ENCODE data around the gene RNU4-1.
"Not testable (repeated sequence)": the region's sequence is repeated elsewhere in the genome, so short reads cannot be mapped to it uniquely, and the experiment has no call there.

RNU4-1 gene

DNA sequence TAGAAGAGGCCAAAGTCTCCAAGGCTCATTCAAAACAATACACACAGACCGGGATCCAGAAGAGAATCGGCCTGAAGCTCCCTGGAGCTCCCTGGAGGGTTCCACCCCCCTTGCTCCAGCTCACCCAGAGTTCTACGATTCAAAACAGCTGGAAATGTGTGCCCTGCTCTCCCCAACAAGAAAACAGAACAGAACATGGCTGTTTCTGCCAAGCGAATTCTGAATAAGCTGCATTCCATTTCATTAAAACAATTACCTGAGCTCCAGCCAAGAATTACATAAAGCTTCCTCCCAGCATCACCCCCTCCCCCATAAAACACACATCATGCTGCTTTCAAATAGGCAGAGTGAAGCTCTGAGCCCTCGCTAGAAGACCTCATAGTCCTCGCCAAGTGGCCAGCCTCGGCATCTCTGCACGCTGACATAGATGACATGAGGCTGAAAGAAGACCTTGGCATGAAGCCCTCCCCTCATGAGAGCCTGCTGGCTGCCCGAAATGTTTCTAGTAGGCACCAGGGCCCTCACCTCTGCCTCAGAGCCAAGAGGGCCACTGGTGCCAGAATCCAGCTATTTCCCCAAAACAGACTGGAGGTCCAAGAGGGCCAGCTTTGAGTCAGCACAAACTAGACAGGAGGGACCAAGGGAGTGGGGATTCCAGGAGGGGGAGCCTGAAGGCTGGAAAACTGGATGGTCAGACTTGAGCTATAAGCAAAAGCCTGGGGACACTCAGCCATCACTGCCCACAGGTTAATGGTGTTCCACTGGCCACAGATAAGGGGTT lies 35.8 kb downstream of the RNU4-1 start:
- no peak for DNase-seq

DNA sequence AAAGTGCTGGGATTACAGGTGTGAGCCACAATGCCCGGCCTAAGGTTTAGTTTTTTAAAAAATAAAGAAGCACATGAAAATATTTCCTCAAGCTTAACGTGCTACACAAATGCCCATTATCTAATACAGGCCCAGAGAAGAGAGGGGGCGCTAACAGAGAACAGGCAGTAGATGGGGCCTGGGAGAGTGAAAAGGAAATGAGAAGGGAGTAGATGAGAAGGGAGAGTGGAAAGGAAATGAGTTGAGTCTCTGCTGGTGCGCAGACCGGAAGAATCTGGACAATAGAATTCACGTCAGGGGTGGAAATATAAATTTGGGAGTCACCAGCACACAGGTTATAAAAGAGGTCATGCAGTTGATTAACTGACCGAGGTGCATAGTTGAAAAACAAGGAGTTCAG lies 38.2 kb downstream of the RNU4-1 start:
- no peak for DNase-seq

DNA sequence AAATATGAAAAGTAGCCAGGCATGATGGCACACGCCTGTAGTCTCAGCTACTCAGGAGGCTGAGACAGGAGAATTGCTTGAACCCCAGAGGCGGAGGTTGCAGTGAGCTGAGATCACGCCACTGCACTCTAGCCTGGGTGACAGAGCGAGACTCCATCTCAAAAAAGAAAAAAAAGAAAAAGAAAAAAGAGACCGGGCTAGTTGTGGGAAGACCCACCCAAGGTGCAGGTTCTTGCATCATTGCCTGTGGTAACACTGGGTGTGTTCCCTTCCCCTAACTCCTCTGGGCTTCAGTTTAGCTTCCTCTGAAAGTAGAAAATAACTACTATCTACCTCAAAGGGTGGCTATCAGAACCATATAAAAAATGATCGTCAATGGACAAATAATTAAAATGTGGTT lies 39.7 kb downstream of the RNU4-1 start:
- DNase-seq: peak; percentile 51

DNA sequence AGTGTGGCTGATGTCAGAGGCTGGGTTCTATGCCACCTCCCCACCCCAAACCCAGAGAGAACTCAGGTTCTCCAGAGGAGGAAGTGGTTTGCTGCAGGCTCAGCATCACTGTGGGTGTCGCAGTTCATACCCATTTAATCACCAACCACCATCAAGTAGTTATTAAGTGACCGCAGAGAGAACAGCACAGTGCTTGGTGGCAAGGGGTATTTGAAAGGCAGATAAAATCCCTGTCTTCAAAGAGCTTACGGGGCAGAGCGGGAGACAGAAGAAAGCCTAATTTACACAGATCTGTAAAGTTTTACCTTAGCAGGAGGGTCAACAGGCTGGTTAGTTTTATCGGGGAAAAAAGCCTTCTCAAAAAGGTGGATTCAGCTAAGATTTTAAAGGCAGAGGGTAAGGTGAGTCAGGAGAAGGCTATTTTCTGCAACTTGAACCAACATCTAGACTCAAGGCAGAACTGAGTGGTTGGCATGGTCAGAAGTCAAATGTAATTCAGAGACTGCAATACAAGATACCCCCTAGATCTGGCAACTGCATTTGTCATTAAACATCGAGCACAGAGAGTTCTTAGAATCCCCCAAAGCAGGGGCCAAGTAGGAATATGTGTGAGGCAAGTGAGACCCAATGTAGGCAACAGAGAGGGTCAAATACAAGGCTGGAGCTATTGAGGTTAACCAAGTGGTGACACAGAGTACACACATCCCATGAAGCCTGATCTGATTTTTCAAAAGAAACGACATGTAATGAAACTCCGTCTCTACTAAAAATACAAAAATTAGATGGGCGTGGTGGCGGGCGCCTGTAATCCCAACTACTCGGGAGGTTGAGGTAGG lies 40.7 kb downstream of the RNU4-1 start:
- DNase-seq: peak; percentile 69

DNA sequence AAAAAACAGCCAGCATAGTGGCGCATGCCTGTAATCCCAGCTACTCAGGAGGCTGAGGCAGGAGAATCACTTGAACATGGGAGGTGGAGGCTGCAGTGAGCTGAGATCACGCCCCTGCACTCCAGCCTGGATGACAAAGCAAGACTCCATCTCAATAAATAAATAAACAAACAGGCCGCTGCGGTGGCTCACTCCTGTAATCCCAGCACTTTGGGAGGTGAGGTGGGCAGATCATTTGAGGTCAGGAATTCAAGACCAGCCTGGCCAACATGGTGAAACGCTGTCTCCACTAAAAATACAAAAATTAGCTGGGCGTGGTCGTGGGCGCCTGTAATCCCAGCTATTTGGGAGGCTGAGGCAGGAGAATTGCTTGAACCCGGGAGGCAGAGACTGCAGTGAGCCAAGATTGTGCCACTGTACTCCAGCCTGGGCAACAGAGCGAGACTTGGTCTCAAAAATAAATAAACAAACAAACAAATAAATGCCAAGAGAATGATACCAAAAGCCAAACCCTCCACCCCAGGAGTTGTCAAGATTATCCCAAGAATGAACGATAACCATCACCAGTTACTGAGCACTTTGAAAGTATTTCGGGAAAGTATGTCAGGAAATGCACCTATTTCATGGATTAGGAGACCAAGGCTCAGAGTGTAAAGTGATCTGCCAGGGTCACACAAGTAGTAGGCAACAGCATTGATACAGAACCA lies 41.5 kb downstream of the RNU4-1 start:
- not testable (repeated sequence) for DNase-seq

DNA sequence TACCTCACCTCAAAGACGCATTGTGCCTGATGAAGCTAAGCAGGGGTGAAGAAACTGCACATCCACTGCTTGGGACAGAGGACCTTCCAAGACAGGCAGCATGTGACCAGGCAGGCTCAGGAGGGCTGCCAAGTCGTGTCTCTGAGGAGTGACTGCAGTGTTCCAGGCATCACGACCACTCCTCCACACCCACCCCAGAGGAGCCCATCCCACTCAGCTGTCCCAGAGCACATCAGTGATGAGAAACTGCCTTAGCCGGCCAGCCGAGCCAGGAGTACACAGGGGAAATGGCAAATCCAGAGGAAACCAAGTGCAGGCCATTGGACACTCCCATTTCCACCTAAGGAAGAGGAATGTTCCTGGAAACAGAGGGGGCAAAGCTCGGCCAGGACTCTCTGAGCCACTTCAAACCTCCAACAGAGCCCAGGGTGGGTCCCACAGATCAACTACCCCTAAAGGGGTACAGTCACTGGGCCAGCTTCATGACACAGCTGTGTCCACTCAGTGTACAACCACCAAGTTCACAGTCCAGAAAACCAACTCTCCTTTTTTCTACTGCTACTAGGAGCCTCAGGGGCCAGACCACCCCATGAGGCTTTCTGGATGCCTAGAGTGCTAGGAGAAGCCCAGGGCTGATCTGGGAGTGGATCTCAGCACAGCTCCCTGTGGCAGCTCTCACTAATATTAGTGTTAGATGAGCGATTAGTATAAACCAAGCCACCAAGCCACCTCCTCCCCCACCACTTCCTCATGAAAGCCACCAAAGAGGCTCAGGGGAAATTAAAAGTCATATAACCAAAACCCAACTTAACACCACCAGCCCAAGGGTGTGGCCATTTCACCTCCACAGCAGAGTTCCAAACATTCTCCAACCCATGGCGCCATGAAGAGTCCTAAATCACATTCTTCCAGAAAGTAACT lies 42.9 kb downstream of the RNU4-1 start:
- no peak for DNase-seq

DNA sequence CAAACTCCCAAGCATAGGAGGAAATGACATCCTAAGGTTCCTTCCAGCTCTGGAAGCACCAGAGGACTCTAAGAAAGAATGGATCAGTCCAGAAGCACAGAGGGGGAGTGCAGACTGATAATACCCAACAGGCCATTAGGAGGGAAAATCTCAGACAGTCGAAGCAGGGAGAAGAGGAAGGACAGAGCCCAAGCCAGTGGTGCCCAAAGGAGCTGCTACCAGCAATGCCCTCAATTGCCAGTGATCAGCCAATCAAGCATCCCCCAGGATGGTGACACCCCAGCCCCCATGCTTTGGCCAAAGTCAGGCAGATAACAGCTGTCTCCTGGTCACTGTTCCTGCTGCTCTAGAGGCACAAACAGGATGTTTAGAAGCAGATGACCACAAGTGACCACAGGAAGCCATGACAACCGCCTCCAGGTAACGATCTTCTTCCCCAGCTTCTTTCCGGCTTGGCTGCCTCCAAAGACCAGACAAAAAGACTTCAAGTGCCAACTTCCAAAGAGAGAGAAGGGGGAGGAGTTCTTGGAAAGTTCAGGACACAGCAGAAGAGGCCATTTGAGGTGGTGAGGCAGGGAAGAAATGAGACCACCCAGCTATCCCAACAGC lies 43.7 kb downstream of the RNU4-1 start:
- DNase-seq: no peak

DNA sequence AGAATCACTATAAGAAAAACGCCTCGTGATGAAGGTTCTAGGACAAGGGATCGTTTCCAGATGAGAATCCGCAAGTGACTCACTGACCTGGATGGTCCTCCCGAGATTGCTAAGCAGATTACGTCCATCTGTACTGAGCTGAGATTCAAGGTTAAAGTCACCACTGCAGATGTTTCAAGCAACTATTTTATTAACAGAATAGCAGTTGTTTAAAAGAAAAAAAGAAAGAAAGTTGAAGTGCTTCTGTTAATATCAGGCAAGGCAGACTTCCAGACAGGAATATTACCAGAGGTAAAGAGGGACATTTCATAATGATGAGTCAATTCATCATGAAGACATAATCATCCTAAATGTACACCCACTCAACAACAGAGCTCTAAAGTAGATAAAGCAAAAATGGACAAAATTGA lies 45.4 kb downstream of the RNU4-1 start:
- no peak for DNase-seq

DNA sequence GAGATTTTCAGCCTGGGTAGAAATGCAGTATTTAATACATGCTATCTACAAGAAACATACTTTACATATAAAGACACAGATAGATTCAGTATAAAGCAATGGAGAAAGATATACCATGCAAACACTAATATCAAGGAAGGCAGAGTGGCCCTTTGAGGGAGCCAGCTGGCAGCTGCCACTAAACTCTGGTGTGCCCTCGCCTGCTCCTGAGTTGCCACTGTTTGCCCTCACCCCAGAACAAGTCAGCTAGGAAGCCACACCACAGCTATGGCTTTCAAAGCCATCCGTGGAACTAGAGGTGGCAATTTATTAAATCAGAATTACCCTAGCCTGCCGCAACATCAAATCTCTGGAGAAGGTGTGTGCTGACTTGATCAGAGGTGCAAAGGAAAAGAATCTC lies 45.9 kb downstream of the RNU4-1 start:
- no peak for DNase-seq

DNA sequence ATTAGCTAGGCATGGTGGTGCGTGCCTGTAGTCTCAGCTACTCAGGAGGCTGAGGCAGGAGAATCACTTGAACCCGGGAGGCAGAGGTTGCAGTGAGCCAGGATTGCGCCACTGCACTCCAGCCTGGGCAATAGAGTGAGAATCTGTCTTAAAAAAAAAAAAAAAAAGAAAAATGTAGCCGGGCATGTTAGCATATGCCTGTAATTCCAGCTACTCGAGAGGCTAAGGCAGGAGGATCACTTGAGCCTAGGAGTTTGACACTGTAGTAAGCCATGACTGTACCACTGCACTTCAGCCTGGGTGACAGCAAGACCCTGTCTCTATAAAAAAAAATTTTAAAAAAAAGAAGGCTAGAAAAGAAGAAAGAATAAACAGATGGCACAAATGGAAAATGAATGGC lies 46.3 kb downstream of the RNU4-1 start:
- not testable (repeated sequence) for DNase-seq

Data from activated T-cell treated with anti-CD3 and anti-CD28 coated beads, Interleukin-2, amount 50 U/mL, for 1 hour (primary cell).